ENCODE data around the gene BCL7B. TPM values are rescaled to one million over a fixed set of nuclear protein-coding genes. Genes with fewer than 3 reads are reported as not detected.
"Not testable (repeated sequence)": the region's sequence is repeated elsewhere in the genome, so short reads cannot be mapped to it uniquely, and the experiment has no call there.

The BCL7B gene
- polyA plus RNA-seq, 5 donors, result 29.2 to 43.2 (median 30.9) TPM

- DNase-seq, result not testable (repeated sequence)
Measured at GRCh38 chr7:73538510-73538909, 19.0 kb downstream of the BCL7B start.

GRCh38 chr7:73537051-73537450, 20.4 kb downstream of the BCL7B start:
- no peak for DNase-seq

- DNase-seq, result no peak
Measured at GRCh38 chr7:73536479-73536878, 21.0 kb downstream of the BCL7B start.

- DNase-seq, result not testable (repeated sequence)
Measured at GRCh38 chr7:73535918-73536317, 21.6 kb downstream of the BCL7B start.

GRCh38 chr7:73533742-73534141, 23.7 kb downstream of the BCL7B start:
- DNase-seq, result no peak

- DNase-seq, result no peak
Measured at GRCh38 chr7:73532224-73532623, 25.3 kb downstream of the BCL7B start.

GRCh38 chr7:73530800-73531199, 26.7 kb downstream of the BCL7B start:
- no peak for DNase-seq

GRCh38 chr7:73526896-73527821, 30.3 kb downstream of the BCL7B start:
- no peak for DNase-seq

- not testable (repeated sequence) for DNase-seq
Measured at GRCh38 chr7:73526158-73526494, 31.4 kb downstream of the BCL7B start.

- peak; percentile 98 to 99 for DNase-seq
Measured at GRCh38 chr7:73522105-73522872, 35.2 kb downstream of the BCL7B start, which contains the start of gene BAZ1B. TSS of gene BAZ1B (minus strand) at chr7:73522293. CDS start at chr7:73521933, 360 bp downstream.

GRCh38 chr7:73521636-73522104, 35.8 kb downstream of the BCL7B start:
- no peak for DNase-seq

- DNase-seq, result peak; percentile 5 to 15
Measured at GRCh38 chr7:73520673-73521635, 36.5 kb downstream of the BCL7B start.

- DNase-seq, result no peak
Measured at GRCh38 chr7:73519867-73520672, 37.4 kb downstream of the BCL7B start.

GRCh38 chr7:73518470-73518869, 39.0 kb downstream of the BCL7B start:
- no peak for DNase-seq

- DNase-seq, result no peak
Measured at GRCh38 chr7:73517241-73517995, 40.1 kb downstream of the BCL7B start.

- DNase-seq, result no peak
Measured at GRCh38 chr7:73515178-73515577, 42.3 kb downstream of the BCL7B start.

GRCh38 chr7:73512018-73512780, 45.3 kb downstream of the BCL7B start:
- no peak for DNase-seq

- no peak for DNase-seq
Measured at GRCh38 chr7:73509463-73509862, 48.0 kb downstream of the BCL7B start.

- DNase-seq, result no peak
Measured at GRCh38 chr7:73507556-73507955, 49.9 kb downstream of the BCL7B start.

Measured in right lung (tissue), 5 donors.